ENCODE results near the gene ARMC9.
"Not testable (repeated sequence)": the region's sequence is repeated elsewhere in the genome, so short reads cannot be mapped to it uniquely, and the experiment has no call there.

ARMC9 gene

GRCh38 chr2:231342061-231342711 is 143.8 kb downstream of the ARMC9 start:
- DNase-seq (ENCODE audit: low read depth in 2 of 2): no peak

- no peak for DNase-seq (ENCODE audit: low read depth in 2 of 2)
Measured at GRCh38 chr2:231343006-231343710, 144.7 kb downstream of the ARMC9 start.

DNA sequence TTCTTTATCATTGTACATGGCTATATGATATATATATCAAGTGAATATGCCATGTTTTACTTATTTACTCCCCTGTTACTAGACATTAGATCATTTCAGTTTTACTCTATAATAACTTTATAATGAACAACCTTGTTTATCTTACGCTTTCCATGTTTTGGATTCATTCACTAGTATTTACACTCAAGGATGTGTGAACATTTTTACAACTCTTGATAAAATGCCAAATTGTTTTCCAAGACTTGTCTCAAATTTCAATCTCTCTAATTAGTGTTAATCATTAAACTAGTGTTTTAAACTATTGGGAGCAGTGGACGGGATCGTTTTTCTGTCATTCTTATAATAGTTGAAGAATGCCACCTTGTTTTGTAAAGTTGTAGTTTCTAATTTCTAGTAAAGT is 145.6 kb downstream of the ARMC9 start:
- DNase-seq (ENCODE audit: low read depth in 2 of 2): no peak

GRCh38 chr2:231344851-231345250 is 146.4 kb downstream of the ARMC9 start:
- DNase-seq (ENCODE audit: low read depth in 2 of 2): no peak

- no peak for DNase-seq (ENCODE audit: low read depth in 2 of 2)
Measured at GRCh38 chr2:231347081-231347480, 148.7 kb downstream of the ARMC9 start.

- DNase-seq (ENCODE audit: low read depth in 2 of 2): no peak
Measured at GRCh38 chr2:231347638-231348037, 149.2 kb downstream of the ARMC9 start.

DNA sequence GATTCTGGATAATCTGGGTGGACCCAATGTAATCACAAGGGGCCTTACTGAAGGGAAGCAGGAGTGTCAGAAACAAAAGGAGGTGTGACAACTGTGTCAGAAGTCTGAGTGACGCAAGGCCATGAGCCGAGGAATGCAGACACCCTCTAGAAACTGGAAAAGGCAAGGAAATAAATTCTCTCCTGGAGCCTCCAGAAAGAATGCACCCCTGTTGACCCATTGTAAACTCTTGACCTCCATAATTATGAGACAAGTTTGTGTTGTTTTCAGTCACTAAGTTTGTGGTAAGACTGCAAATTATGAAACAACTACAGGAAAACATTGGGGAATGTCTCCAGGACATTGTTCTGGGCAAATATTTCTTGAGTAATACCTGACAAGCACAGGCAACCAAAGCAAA is 149.7 kb downstream of the ARMC9 start:
- DNase-seq (ENCODE audit: low read depth in 2 of 2): no peak

GRCh38 chr2:231348704-231349373 is 150.4 kb downstream of the ARMC9 start:
- no peak for DNase-seq (ENCODE audit: low read depth in 2 of 2)

- not testable (repeated sequence) for DNase-seq (ENCODE audit: low read depth in 2 of 2)
Measured at GRCh38 chr2:231349374-231349735, 150.9 kb downstream of the ARMC9 start.

GRCh38 chr2:231351648-231352047 is 153.2 kb downstream of the ARMC9 start:
- no peak for DNase-seq (ENCODE audit: low read depth in 2 of 2)

DNA sequence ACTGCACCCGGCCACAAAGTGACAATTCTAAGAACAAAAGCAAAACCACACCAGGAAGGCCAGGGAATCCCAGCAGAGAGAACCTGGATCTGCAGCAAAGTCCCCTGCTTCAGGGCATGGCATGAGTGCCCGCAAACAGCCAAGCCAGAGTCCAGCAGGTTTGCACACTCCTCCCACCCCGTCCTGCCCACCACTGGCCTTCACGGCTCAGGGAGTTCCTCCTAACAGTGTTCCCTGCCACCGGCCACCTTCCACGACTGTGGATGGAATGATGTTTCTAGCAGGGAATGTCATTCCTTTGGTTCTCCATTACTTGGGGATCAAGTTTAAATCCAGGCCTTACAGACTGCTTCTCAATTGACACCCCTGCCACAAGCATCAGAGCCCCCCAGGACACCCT is 155.0 kb downstream of the ARMC9 start:
- no peak for DNase-seq (ENCODE audit: low read depth in 2 of 2)

- DNase-seq (ENCODE audit: low read depth in 2 of 2): no peak
Measured at GRCh38 chr2:231355508-231356465, 157.4 kb downstream of the ARMC9 start.

DNA sequence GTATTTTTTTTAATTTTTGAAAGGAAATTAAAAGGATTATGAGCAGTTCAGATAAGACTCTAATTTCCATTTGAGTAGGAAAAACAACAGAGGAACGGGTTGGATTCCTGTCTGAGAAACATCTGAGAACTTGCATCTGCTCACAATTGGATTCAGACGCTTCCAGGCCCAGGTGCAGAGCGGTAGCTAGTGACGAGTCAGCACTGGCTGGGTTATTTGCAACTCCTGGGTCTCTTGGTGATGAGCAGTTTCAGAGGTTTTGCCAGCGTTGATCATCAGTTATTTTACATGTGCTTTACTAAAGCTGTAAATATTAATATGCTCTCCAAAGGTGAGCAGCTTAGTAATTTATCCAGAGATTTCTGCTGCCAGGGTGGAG is 158.0 kb downstream of the ARMC9 start:
- no peak for DNase-seq (ENCODE audit: low read depth in 2 of 2)

- no peak for DNase-seq (ENCODE audit: low read depth in 2 of 2)
Measured at GRCh38 chr2:231357048-231357447, 158.6 kb downstream of the ARMC9 start.

GRCh38 chr2:231357931-231358330 is 159.5 kb downstream of the ARMC9 start:
- no peak for DNase-seq (ENCODE audit: low read depth in 2 of 2)

GRCh38 chr2:231359441-231359840 is 161.0 kb downstream of the ARMC9 start:
- DNase-seq (ENCODE audit: low read depth in 2 of 2): no peak

DNA sequence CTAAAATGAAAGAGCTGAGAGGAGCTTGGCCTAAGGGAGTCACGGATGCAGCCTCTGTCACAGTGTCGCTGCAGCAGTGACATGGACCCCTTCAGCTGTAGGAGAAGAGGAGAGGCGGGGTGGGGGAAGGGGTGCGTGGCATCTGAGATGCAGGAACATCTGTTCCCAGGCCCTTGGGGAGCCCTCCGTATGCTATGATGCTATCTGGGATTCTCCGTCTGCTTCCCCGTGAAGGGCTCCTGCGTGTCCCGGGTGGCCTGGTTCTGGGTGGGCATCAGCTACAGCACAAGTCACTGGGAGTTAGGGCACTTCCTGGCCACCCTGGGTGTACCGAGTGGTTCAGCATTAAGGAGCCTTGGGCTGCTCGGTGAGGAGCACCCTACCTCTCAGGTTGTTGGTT is 161.5 kb downstream of the ARMC9 start:
- DNase-seq (ENCODE audit: low read depth in 2 of 2): no peak

GRCh38 chr2:231360401-231360800 is 162.0 kb downstream of the ARMC9 start:
- no peak for DNase-seq (ENCODE audit: low read depth in 2 of 2)

- DNase-seq (ENCODE audit: low read depth in 2 of 2): no peak
Measured at GRCh38 chr2:231360881-231361371, 162.5 kb downstream of the ARMC9 start.

GRCh38 chr2:231361701-231362554 is 163.5 kb downstream of the ARMC9 start:
- DNase-seq (ENCODE audit: low read depth in 2 of 2): no peak

All from stimulated activated CD8-positive, alpha-beta memory T cell treated with anti-CD3 and anti-CD28 coated beads, Interleukin-2, amount 100 ng/mL, for 48 hours (primary cell).